HCEC 1CT (cell line): ENCODE measurements around the gene SAMD8.
"Not testable (repeated sequence)": the region's sequence is repeated elsewhere in the genome, so short reads cannot be mapped to it uniquely, and the experiment has no call there.

Experiments
- DNase-seq: peaks from one replicate; pipeline ENCODE4 v3.0.0-alpha.2; 2017

SAMD8 gene

DNA sequence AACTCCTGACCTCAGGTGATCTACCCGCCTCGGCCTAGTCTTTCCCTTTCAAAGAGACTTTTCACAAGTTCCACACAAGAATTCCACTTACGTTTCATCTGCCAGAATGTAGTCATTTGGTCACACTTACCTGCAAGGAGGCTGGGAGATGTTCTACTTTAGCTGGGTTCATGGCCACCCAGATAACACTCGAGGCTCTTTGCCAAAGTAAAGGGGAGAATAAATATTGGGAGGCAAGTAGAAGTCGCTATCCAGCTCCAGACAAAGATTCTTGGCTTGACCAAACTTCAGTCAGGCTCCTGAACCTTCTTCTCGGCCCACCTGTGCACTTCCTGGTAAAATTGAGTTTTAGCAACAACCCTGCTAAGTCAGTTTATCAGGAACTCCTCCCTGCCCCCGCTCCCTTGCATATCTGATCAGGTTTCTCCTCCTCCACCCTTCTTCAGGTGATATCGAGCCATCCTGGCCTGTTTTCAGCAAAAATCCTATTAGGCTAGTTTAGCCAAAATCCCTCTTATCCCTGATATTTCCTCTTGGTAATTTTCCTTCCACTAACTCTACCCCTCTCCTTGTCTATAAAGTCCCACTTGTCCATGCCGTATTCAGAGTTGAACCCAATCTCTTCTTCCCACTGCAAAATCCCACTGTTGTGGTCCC is 25.1 kb upstream of the SAMD8 start:
- DNase-seq, result no peak

DNA sequence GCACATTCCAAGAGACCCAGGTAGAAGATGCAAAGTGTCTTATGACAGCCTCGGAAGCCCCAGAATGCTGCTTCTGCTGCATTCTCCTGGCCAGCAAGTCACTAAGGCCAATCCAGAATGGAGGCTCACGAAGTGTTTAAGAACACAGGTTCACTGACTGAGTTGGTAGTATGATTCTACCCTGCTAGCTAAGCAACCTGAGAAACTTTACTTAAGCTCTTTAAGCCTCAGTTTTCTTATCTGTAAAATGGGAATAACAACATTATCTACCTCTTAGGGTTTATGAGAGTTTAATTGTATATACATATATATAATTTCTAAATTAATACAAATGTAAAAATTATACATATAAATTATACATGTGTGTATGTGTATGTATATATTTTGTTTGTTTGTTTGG is 22.8 kb upstream of the SAMD8 start:
- no peak for DNase-seq

DNA sequence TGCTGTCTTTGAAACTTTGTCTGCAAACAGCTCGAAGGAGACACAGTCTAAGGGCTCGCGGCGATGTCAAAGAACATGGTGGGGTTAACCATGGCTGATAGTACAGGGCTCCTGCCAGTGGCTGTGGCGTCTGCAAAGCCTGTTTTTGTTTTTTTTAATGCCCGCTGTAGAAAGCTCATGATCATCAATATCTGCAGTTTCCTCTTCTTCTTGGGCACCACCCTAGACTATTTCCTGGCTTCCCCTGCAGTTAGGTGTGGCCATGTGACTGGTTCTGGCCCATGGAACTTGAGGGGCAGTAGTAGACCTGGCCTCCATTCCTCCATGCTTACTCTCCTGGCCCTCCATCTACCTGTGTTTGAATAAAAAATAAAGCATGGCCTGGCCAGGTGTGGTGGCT is 21.8 kb upstream of the SAMD8 start:
- no peak for DNase-seq

- DNase-seq, result no peak
Observed at GRCh38 chr10:75091146-75091545, 20.3 kb upstream of the SAMD8 start.

DNA sequence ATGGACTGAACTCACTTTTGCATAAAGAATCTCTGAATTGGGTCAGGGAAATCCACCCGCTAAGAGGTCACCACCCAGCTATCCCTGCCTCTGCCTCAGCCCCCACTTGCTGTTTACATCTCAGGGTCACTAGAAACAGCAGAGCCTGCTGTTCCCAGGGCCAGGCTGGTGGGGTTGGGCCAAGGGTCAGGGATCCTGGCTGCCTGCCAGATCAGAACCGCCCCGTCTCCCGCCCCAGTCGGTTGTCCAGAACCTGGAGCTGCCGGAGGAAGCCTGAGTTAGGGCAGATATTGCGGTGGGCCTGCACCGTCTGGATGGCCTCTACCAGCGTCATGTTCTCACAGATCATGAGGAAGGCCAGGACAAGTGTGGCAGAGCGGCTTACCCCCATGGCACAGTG is 17.0 kb upstream of the SAMD8 start:
- no peak for DNase-seq

DNA sequence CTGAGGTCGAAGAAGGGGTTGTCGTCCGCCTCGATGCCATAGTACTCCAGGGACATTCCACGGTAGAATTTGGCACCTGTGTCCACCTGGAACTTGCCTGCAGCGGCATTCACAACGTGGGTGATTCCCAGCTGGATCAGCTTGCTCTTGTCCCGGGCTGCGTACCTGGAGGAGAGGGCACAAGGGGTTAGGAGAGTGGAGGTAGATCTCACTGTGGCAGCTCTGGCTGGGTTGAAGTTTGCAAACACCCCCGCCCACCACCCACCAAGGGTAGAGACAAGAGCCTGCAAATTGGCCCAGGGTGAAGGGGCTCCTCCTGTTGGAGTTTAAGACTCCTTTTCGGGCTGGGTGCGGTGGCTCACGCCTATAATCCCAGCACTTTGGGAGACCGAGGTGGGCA is 15.8 kb upstream of the SAMD8 start:
- no peak for DNase-seq

GRCh38 chr10:75096749-75097148 is 14.7 kb upstream of the SAMD8 start:
- DNase-seq, result no peak

GRCh38 chr10:75097666-75098285 is 13.7 kb upstream of the SAMD8 start:
- peak; percentile 36 for DNase-seq

- no peak for DNase-seq
Observed at GRCh38 chr10:75098902-75099673, 12.4 kb upstream of the SAMD8 start.

GRCh38 chr10:75099952-75100763 is 11.3 kb upstream of the SAMD8 start:
- DNase-seq, result peak; percentile 18

DNA sequence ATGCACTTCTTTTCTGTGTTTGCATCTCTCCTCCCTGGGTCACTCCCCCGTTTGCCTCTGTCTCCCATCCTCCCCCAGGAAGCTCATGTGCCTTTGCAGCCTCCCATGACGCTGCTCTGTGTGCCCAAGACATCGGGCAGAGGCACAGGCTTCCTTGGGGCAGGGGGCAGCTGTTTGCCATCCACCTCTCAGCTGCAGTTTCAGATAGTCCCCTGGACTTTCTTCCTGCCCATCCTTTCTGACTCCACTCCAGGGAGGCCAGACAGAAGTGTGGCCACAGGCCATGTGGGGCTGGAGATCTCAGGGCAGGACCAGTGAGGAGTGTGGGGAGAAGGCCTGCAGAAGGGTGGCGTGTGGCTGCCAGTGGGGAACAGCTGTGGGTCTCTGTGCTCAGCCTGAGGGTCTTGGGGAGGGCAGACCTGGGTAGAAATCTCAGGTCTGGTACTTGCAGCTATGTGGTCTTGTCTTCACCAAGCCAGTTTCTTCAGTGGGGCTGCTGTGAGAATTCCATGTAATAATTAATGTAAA is 10.6 kb upstream of the SAMD8 start:
- DNase-seq, result no peak

- DNase-seq, result no peak
Observed at GRCh38 chr10:75101416-75102251, 9.8 kb upstream of the SAMD8 start.

- no peak for DNase-seq
Observed at GRCh38 chr10:75102830-75103673, 8.4 kb upstream of the SAMD8 start.

DNA sequence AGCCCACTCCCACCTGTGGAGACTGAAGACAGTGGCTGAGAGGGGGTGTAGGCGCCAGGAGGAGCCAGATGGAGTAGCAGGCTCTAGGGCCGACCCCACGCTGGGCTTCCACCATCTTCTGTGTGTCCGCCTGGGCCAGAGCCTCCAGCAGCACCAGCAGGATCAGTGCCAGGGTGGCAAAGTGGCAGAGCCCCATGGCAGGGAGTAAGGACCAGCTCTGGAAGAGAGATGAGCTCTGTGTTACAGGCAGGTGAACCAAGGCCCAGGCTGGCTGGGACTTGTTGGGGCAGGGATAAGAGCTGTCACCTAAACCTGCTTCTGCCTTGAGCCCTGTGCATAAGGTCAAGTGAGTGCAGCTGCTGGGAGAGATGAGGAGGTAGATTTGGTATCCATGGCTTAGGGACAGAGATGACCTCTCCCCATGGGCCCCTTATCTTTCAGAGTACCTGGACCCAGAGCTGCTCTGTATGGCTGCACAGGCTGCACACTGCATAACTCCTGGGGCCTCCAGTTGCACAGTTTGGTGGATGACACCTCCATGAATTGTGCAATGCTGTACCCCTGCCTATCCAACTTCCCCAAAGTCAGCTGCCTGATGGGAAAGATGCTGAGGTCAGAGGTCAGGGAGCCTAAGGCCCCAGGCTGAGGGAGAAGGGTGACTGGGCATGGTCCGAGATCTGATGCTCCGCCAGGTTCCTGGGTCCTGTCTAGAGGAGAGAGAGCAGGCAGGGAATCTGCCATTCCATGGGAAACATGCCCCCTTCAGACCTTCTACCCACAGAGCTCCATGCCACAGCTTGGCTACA is 7.4 kb upstream of the SAMD8 start:
- DNase-seq, result no peak

DNA sequence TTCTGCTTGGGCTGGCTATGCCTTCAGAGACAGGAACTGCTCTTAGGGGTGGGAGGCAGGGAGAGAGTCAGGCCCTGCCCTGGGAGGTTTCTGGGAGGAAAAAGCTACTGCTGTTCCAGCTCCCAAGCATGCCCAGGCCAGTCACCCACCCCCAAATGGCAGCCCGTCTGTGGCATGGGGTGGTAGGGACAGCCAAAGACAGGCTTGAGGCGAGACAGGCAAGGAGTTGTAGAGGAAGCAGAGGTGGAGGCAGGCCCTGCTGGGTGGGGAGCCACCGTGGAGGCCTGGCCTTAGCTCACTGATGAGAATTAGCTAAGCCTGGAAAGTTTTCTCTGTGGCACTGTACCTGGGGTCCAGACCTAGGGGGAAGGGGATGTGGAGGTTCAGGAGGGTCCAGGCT is 6.6 kb upstream of the SAMD8 start:
- DNase-seq, result no peak

GRCh38 chr10:75105576-75106197 is 5.8 kb upstream of the SAMD8 start:
- no peak for DNase-seq

- DNase-seq, result no peak
Observed at GRCh38 chr10:75106242-75106641, 5.2 kb upstream of the SAMD8 start.

DNA sequence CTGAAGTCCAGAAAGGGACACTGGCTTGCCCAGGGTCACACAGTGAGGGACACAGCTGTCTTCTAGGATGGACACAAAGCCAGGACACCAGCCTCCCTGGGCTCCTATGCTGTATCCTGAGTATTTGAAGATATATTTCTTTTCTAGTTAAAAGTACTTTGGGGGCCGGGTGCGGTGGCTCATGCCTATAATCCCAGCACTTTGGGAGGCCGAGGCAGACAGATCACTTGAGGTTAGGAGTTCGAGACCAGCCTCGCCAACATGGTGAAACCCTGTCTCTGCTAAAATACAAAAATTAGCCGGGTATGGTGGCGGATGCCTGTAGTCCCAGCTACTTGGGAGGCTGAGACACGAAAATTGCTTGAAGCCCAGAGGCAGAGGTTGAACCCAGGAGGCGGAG is 4.6 kb upstream of the SAMD8 start:
- not testable (repeated sequence) for DNase-seq

GRCh38 chr10:75107756-75108683 is 3.4 kb upstream of the SAMD8 start:
- DNase-seq, result no peak
